ENCODE data around the gene F8. TPM values are rescaled to one million over a fixed set of nuclear protein-coding genes. Genes with fewer than 3 reads are reported as not detected.

Gene F8
- total RNA-seq, 1 donor from 2014 or later, result 28.2 TPM

Other genes starting within 250 kb of the F8 start
- 21.9 TPM for gene MPP1, start 217.2 kb downstream of the F8 start, total RNA-seq
- gene SMIM9, start 188.1 kb downstream of the F8 start, total RNA-seq, result not detected
- 35.7 TPM for gene F8A1, start 136.4 kb downstream of the F8 start, total RNA-seq
- gene FUNDC2, start 4.1 kb upstream of the F8 start, total RNA-seq, result 78.4 TPM
- gene CMC4, start 48.4 kb upstream of the F8 start, total RNA-seq, result 9.1 TPM
- 17.7 TPM for gene MTCP1, start 48.4 kb upstream of the F8 start, total RNA-seq
- 23.3 TPM for gene BRCC3, start 48.8 kb upstream of the F8 start, total RNA-seq
- 40.5 TPM for gene VBP1, start 193.7 kb upstream of the F8 start, total RNA-seq
- 0.86 TPM for gene RAB39B, start 241.8 kb upstream of the F8 start, total RNA-seq